H9 (cell line): ENCODE data around the gene KANSL1. TPM values are rescaled to one million over a fixed set of nuclear protein-coding genes. Genes with fewer than 3 reads are reported as not detected.
"Not testable (repeated sequence)": the region's sequence is repeated elsewhere in the genome, so short reads cannot be mapped to it uniquely, and the experiment has no call there.

Experiments
- DNase-seq: peaks from one replicate; pipeline ENCODE4 v3.0.0-alpha.2; 2017
- H2AFZ ChIP-seq: one replicate; pipeline ENCODE4 v1.6.1; 2013; ENCODE audit warnings: mild to moderate bottlenecking, low read length, control low read depth, moderate library complexity
- H2AK5ac ChIP-seq: 2 replicates; pipeline ENCODE4 v1.6.1; 2013; ENCODE audit warnings: low read length, control low read depth, mixed read lengths; ENCODE audit not compliant: insufficient read length
- H2BK120ac ChIP-seq: one replicate; pipeline ENCODE4 v1.6.1; 2013; ENCODE audit warnings: low read depth, mild to moderate bottlenecking, low read length, control low read depth, inconsistent platforms; ENCODE audit not compliant: poor library complexity, severe bottlenecking
- H2BK12ac ChIP-seq: 2 replicates; pipeline ENCODE4 v1.6.1; 2013; ENCODE audit warnings: low read length, control low read depth, mixed read lengths, low read depth; ENCODE audit not compliant: insufficient read length
- H2BK15ac ChIP-seq: 2 replicates; pipeline ENCODE4 v1.6.1; 2013; ENCODE audit warnings: low read depth, low read length, control low read depth
- H2BK20ac ChIP-seq: one replicate; pipeline ENCODE4 v1.6.1; 2013; ENCODE audit warnings: low read depth, mild to moderate bottlenecking, low read length, control low read depth, inconsistent platforms; ENCODE audit not compliant: poor library complexity, severe bottlenecking
- H2BK5ac ChIP-seq: 2 replicates; pipeline ENCODE4 v1.6.1; 2013; ENCODE audit warnings: low read length, control low read depth, mixed read lengths; ENCODE audit not compliant: insufficient read length
- H3K14ac ChIP-seq: 2 replicates; pipeline ENCODE4 v1.6.1; 2013; ENCODE audit warnings: low read length, control low read depth; ENCODE audit not compliant: insufficient read depth
- H3K18ac ChIP-seq: 2 replicates; pipeline ENCODE4 v1.6.1; 2013; ENCODE audit warnings: low read depth, mild to moderate bottlenecking, mixed read lengths, low read length, control low read depth; ENCODE audit not compliant: insufficient read length
- H3K23ac ChIP-seq: 2 replicates; pipeline ENCODE4 v1.6.1; 2013; ENCODE audit warnings: low read length, control low read depth, mixed read lengths, low read depth; ENCODE audit not compliant: insufficient read length
- H3K23me2 ChIP-seq: 2 replicates; pipeline ENCODE4 v1.6.1; 2013; ENCODE audit warnings: low read depth, mild to moderate bottlenecking, mixed read lengths, low read length, control low read depth; ENCODE audit not compliant: insufficient read length, poor library complexity, severe bottlenecking
- H3K27ac ChIP-seq: 2 replicates; pipeline ENCODE4 v1.5.1; 2013; ENCODE audit warnings: low read length, control low read depth, mixed read lengths, low read depth; ENCODE audit not compliant: insufficient read length
- H3K27me3 ChIP-seq: 2 replicates; pipeline ENCODE4 v1.6.1; 2013; ENCODE audit warnings: low read length, control low read depth, inconsistent platforms; ENCODE audit not compliant: insufficient read depth
- H3K4ac ChIP-seq: 2 replicates; pipeline ENCODE4 v1.6.1; 2013; ENCODE audit warnings: low read depth, mild to moderate bottlenecking, control low read depth, inconsistent platforms, low read length, moderate library complexity
- H3K4me1 ChIP-seq: 2 replicates; pipeline ENCODE4 v1.6.1; 2013; ENCODE audit warnings: low read length, control low read depth, inconsistent platforms; ENCODE audit not compliant: insufficient read depth
- H3K4me2 ChIP-seq: 2 replicates; pipeline ENCODE4 v1.6.1; 2013; ENCODE audit warnings: low read length, control low read depth, mixed read lengths; ENCODE audit not compliant: insufficient read length, insufficient read depth
- H3K56ac ChIP-seq: 2 replicates; pipeline ENCODE4 v1.6.1; 2013; ENCODE audit warnings: low read depth, mild to moderate bottlenecking, mixed read lengths, low read length, control low read depth; ENCODE audit not compliant: insufficient read length
- H3K79me1 ChIP-seq: 2 replicates; pipeline ENCODE4 v1.6.1; 2013; ENCODE audit warnings: low read depth, mild to moderate bottlenecking, moderate library complexity, low read length, control low read depth, inconsistent platforms; ENCODE audit not compliant: insufficient read depth, poor library complexity, severe bottlenecking
- H3K79me2 ChIP-seq: 2 replicates; pipeline ENCODE4 v1.6.1; 2013; ENCODE audit warnings: low read length, control low read depth, inconsistent platforms; ENCODE audit not compliant: insufficient read depth
- H3K9ac ChIP-seq: 2 replicates; pipeline ENCODE4 v1.6.1; 2013; ENCODE audit warnings: low read length, control low read depth, mixed read lengths; ENCODE audit not compliant: insufficient read length; ENCODE audit errors: extremely low read depth
- H3K9me3 ChIP-seq: one replicate; pipeline ENCODE4 v1.6.1; 2013; ENCODE audit warnings: low read depth, low read length, inconsistent platforms; ENCODE audit not compliant: control insufficient read depth
- H3T11ph ChIP-seq: one replicate; pipeline ENCODE4 v1.6.1; 2013; ENCODE audit warnings: mild to moderate bottlenecking, low read length, control low read depth, inconsistent platforms
- H4K20me1 ChIP-seq: one replicate; pipeline ENCODE4 v1.6.1; 2013; ENCODE audit not compliant: control insufficient read depth, insufficient read length, insufficient read depth
- H4K5ac ChIP-seq: 2 replicates; pipeline ENCODE4 v1.6.1; 2013; ENCODE audit warnings: low read depth, mild to moderate bottlenecking, mixed read lengths, low read length, control low read depth; ENCODE audit not compliant: insufficient read length
- H4K8ac ChIP-seq: replicated peaks from 2 replicates; pipeline ENCODE4 v1.6.1; 2013; ENCODE audit warnings: low read length, control low read depth, mixed read lengths, low read depth; ENCODE audit not compliant: insufficient read length
- H4K91ac ChIP-seq: 2 replicates; pipeline ENCODE4 v1.6.1; 2013; ENCODE audit warnings: low read depth, mild to moderate bottlenecking, moderate library complexity, mixed read lengths, low read length, control low read depth; ENCODE audit not compliant: insufficient read length
- H3K27ac Mint-ChIP-seq, 3 experiments: 2 replicates in 2 of 3; 3 replicates in 1 of 3; pipeline ENCODE4 v1.8.0; 2020 to 2021; ENCODE audit warnings: mixed read lengths in 3 of 3, mild to moderate bottlenecking in 1 of 3, moderate library complexity in 1 of 3
- H3K27me3 Mint-ChIP-seq: 2 replicates; pipeline ENCODE4 v1.8.0; 2021; ENCODE audit warnings: low read depth, mild to moderate bottlenecking, moderate library complexity, mixed read lengths
- H3K36me3 Mint-ChIP-seq, 3 experiments: 2 replicates in 2 of 3; 3 replicates in 1 of 3; pipeline ENCODE4 v1.8.0; 2020 to 2021; ENCODE audit warnings: low read depth in 3 of 3, mixed read lengths in 3 of 3; ENCODE audit not compliant: insufficient read depth in 1 of 3
- H3K4me1 Mint-ChIP-seq, 2 experiments: 2 replicates each; pipeline ENCODE4 v1.8.0; 2020; ENCODE audit warnings: mixed read lengths in 2 of 2
- H3K4me3 Mint-ChIP-seq, 2 experiments: 2 replicates in 1 of 2; 3 replicates in 1 of 2; pipeline ENCODE4 v1.8.0; 2020 to 2021; ENCODE audit warnings: mild to moderate bottlenecking in 2 of 2, mixed read lengths in 2 of 2, moderate library complexity in 1 of 2
- H3K9me3 Mint-ChIP-seq, 2 experiments: 2 replicates in 1 of 2; 3 replicates in 1 of 2; pipeline ENCODE4 v1.8.0; 2020; ENCODE audit warnings: mild to moderate bottlenecking in 2 of 2, mixed read lengths in 2 of 2, moderate library complexity in 1 of 2
- WGBS: extraction: QIAGEN DNeasy Blood & Tissue Kit; methylation state at CpG from one replicate; pipeline ENCODE4 v1.1.7; 2013; ENCODE audit warnings: missing lambda C conversion rate, low lambda C conversion rate, mixed read lengths; ENCODE audit not compliant: insufficient read length; ENCODE audit errors: extremely low coverage; 5-methylcytosine and 5-hydroxymethylcytosine counted together
- total RNA-seq: library from RNA; stranded (reverse); gene quantifications from 2 replicates; pipeline ENCODE4 v1.2.1, GENCODE V29; 2021
- TF ChIP-seq, protein P1 (sequence below): fragments of 200-600 bp; sonication (generic); conservative IDR thresholded peaks from 3 replicates; pipeline ENCODE4 v1.8.0; 2021; ENCODE audit warnings: antibody characterized with exemption, mild to moderate bottlenecking

KANSL1 gene
- total RNA-seq, 1 experiment from 2014 or later, result 114 TPM

DNA sequence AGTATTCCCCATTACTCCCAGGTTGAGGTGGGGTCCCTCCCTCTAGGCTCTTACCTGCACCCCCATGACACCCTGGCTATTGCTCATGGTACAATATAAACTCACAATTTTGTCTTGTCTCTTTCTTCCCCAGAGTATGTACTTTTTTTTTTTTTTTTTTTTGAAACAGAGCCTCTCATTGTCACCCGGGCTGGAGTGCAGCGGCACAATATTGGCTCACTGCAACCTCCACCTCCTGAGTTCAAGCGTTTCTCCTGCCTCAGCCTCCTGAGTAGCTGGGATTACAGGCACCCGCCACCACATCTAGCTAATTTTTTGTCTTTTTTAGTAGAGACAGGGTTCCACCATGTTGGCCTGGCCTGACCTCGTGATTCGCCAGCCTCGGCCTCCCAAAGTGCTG, 8.5 kb downstream of the KANSL1 start:
- Mint-ChIP-seq H3K27ac (peak overlapping the region; percentile 2 to 26 (median 14); a peak in 6 of 7 replicates), H3K4me1 (peaks cover 82 to 92% of the 10 kb centered on the region in 2 experiments), H3K36me3 (no peaks in the 10 kb centered on the region), H3K9me3 (no peaks in the 10 kb centered on the region), H3K27me3 (no peaks in the 10 kb centered on the region), H3K4me3 (peak overlapping the region in 1 of 2 experiments; percentile 3; a peak in 1 of 5 replicates)
- DNase-seq, result no peak
- no peak overlapping the region for H2BK120ac ChIP-seq
- no peaks in the 10 kb centered on the region for H3K9me3 ChIP-seq
- TF ChIP-seq, protein P1, sequence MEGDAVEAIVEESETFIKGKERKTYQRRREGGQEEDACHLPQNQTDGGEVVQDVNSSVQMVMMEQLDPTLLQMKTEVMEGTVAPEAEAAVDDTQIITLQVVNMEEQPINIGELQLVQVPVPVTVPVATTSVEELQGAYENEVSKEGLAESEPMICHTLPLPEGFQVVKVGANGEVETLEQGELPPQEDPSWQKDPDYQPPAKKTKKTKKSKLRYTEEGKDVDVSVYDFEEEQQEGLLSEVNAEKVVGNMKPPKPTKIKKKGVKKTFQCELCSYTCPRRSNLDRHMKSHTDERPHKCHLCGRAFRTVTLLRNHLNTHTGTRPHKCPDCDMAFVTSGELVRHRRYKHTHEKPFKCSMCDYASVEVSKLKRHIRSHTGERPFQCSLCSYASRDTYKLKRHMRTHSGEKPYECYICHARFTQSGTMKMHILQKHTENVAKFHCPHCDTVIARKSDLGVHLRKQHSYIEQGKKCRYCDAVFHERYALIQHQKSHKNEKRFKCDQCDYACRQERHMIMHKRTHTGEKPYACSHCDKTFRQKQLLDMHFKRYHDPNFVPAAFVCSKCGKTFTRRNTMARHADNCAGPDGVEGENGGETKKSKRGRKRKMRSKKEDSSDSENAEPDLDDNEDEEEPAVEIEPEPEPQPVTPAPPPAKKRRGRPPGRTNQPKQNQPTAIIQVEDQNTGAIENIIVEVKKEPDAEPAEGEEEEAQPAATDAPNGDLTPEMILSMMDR, result no peak
- H4K8ac ChIP-seq, result no peak overlapping the region
- no peaks in the 10 kb centered on the region for H3K27me3 ChIP-seq
- H3K23ac ChIP-seq, result no peak overlapping the region
- no peaks in the 10 kb centered on the region for H3K79me1 ChIP-seq
- H2BK12ac ChIP-seq, result no peak overlapping the region
- no peak overlapping the region for H3T11ph ChIP-seq
- H2BK5ac ChIP-seq, result no peak overlapping the region
- H2AFZ ChIP-seq, result no peak overlapping the region
- no peak overlapping the region for H3K4me2 ChIP-seq
- H3K18ac ChIP-seq, result no peak overlapping the region
- H3K4me1 ChIP-seq, result peaks cover 10% of the 10 kb centered on the region
- no peak overlapping the region for H3K4ac ChIP-seq
- H2BK15ac ChIP-seq, result no peak overlapping the region
- no peak overlapping the region for H3K9ac ChIP-seq
- no peak overlapping the region for H4K91ac ChIP-seq
- WGBS, result no CpG with 5 or more reads among the region's 7 CpGs
- H3K79me2 ChIP-seq, result peaks cover 86% of the 10 kb centered on the region
- no peak overlapping the region for H3K27ac ChIP-seq
- H2BK20ac ChIP-seq, result no peak overlapping the region
- no peaks in the 10 kb centered on the region for H3K23me2 ChIP-seq
- no peak overlapping the region for H2AK5ac ChIP-seq
- no peak overlapping the region for H3K14ac ChIP-seq
- no peak overlapping the region for H4K5ac ChIP-seq
- no peaks in the 10 kb centered on the region for H4K20me1 ChIP-seq
- H3K56ac ChIP-seq, result no peak overlapping the region

DNA sequence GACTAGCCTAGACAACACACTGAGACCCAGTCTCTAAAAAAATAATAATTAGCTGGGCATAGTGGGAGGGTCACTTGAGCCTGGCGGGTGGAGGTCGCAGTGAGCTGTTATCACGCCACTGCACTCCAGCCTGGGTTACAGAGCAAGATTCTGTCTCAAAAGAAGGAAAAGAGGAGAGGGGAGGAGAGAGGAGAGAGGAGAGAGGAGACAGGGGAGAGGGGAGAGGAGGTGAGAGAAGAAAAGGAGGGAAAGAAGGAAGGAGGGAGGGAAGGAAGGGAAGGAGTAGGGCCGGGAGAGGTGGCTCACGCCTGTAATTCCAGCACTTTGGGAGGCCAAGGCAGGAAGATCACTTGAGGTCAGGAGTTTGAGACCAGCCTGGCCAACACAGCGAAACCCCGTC, 9.8 kb downstream of the KANSL1 start:
- not testable (repeated sequence) for H3K27ac ChIP-seq
- H3K27ac Mint-ChIP-seq, result peak overlapping the region in 2 of 3 experiments; percentile 73 to 94; a peak in 5 of 7 replicates

More for the DNA sequence above, 9.8 kb downstream of the KANSL1 start:
- not testable (repeated sequence) for H4K5ac ChIP-seq, H3K27me3 Mint-ChIP-seq, H3K9me3 Mint-ChIP-seq, H3K79me1 ChIP-seq, H2BK12ac ChIP-seq, H3K14ac ChIP-seq, H2BK120ac ChIP-seq, H3K56ac ChIP-seq, H3K36me3 Mint-ChIP-seq, H3K4ac ChIP-seq, H3K23me2 ChIP-seq, H2BK15ac ChIP-seq, H3K9me3 ChIP-seq, H2AFZ ChIP-seq, H4K8ac ChIP-seq, H3K23ac ChIP-seq, H3K9ac ChIP-seq, H3K27me3 ChIP-seq, H2AK5ac ChIP-seq, H2BK20ac ChIP-seq, H3K4me3 Mint-ChIP-seq, H4K91ac ChIP-seq, DNase-seq, H4K20me1 ChIP-seq, H3T11ph ChIP-seq, H3K4me2 ChIP-seq, H2BK5ac ChIP-seq, H3K18ac ChIP-seq
- H3K79me2 ChIP-seq, result peaks cover 86% of the 10 kb centered on the region
- H3K4me1 Mint-ChIP-seq, result peaks cover 86 to 92% of the 10 kb centered on the region in 2 experiments
- no CpG with 5 or more reads among the region's 7 CpGs for WGBS
- H3K4me1 ChIP-seq, result peaks cover 19% of the 10 kb centered on the region
